Endothelial cell of umbilical vein (primary cell): ENCODE measurements around the gene ULK2. TPM values are rescaled to one million over a fixed set of nuclear protein-coding genes. Genes with fewer than 3 reads are reported as not detected.

Experiments used
- BruUV-seq: library from RNA; stranded (reverse); fragments of 400-500 nt; replicated peaks from 2 replicates; lab custom pipeline; 2021; lab: Mats Ljungman, UMichigan
- CTCF ChIA-PET: fragments of 300-600, 350-600 bp; sonication (Branson Sonifier 250); formaldehyde crosslinking; loops from one replicate; lab custom pipeline; 2021; ENCODE audit warnings: antibody characterized with exemption, inconsistent platforms; lab: Charles Lee
- POLR2A ChIA-PET: fragments of 300-600, 350-600 bp; sonication (Branson Sonifier 250); formaldehyde crosslinking; loops from one replicate; lab custom pipeline; 2021; ENCODE audit warnings: antibody characterized with exemption, inconsistent platforms; lab: Charles Lee
- DNase-seq: peaks from one replicate; pipeline ENCODE4 v3.0.0-alpha.2; 2011; ENCODE audit warnings: low read depth, low spot score
- FAIRE-seq: peaks from 2 replicates; lab custom pipeline; 2011; peaks lifted over from hg19 to GRCh38; lab: Jason Lieb, UNC
- H2AFZ ChIP-seq: 2 replicates; pipeline ENCODE4 v1.6.0; 2012; ENCODE audit warnings: low read depth, low read length, control low read depth, inconsistent platforms
- H3K27ac ChIP-seq: 2 replicates; pipeline ENCODE4 v1.5.1; 2011; ENCODE audit warnings: low read depth, mild to moderate bottlenecking, control low read depth, low read length, moderate library complexity; ENCODE audit not compliant: insufficient read depth
- H3K27me3 ChIP-seq, 2 experiments: 2 replicates each; pipeline versions ENCODE4 v1.6.0 to v1.6.1; 2011; ENCODE audit warnings: low read length in 2 of 2, mixed read lengths in 1 of 2; ENCODE audit not compliant: control insufficient read depth in 2 of 2, insufficient read depth in 2 of 2
- H3K36me3 ChIP-seq, 2 experiments: 2 replicates in 1 of 2; 3 replicates in 1 of 2; pipeline ENCODE4 v1.5.1; 2011; ENCODE audit warnings: low read length in 2 of 2, mild to moderate bottlenecking in 1 of 2, moderate library complexity in 1 of 2; ENCODE audit not compliant: control insufficient read depth in 2 of 2, insufficient read depth in 2 of 2; ENCODE audit errors: extremely low read depth in 1 of 2
- H3K4me1 ChIP-seq: 3 replicates; pipeline ENCODE4 v1.5.1; 2011; ENCODE audit warnings: mild to moderate bottlenecking, low read length; ENCODE audit not compliant: control insufficient read depth, insufficient read depth; ENCODE audit errors: extremely low read depth
- H3K4me2 ChIP-seq: 2 replicates; pipeline ENCODE4 v1.6.1; 2011; ENCODE audit warnings: low read length, control low read depth, mixed read lengths; ENCODE audit not compliant: insufficient read depth
- H3K4me3 ChIP-seq, 3 experiments: fragments of 200-600 bp in 1 of 3; sonication (generic), shearing (Covaris generic) in 1 of 3; replicated peaks in 1 of 3; 2 replicates each; pipeline ENCODE4 v1.5.1; 2011 to 2016; ENCODE audit warnings: control low read depth in 3 of 3, low read length in 3 of 3, mild to moderate bottlenecking in 2 of 3, inconsistent platforms in 1 of 3, low read depth in 1 of 3, moderate library complexity in 1 of 3; ENCODE audit not compliant: insufficient read depth in 1 of 3
- H3K79me2 ChIP-seq: 2 replicates; pipeline ENCODE4 v1.6.0; 2012; ENCODE audit warnings: low read length, inconsistent platforms; ENCODE audit not compliant: control insufficient read depth, insufficient read depth
- H3K9ac ChIP-seq: replicated peaks from 2 replicates; pipeline ENCODE3; 2011; ENCODE audit warnings: low read length, control low read depth; ENCODE audit not compliant: insufficient read depth; ENCODE audit errors: extremely low read depth
- H3K9me1 ChIP-seq: replicated peaks from 3 replicates; pipeline ENCODE4 v1.6.0; 2011; ENCODE audit warnings: mild to moderate bottlenecking, low read length; ENCODE audit not compliant: control insufficient read depth, insufficient read depth; ENCODE audit errors: extremely low read depth
- H3K9me3 ChIP-seq: replicated peaks from 2 replicates; pipeline ENCODE4 v1.5.1; 2012; ENCODE audit warnings: low read length, inconsistent platforms; ENCODE audit not compliant: control insufficient read depth, insufficient read depth
- H4K20me1 ChIP-seq: replicated peaks from 2 replicates; pipeline ENCODE3; 2011; ENCODE audit warnings: mild to moderate bottlenecking, low read length; ENCODE audit not compliant: control insufficient read depth, insufficient read depth; ENCODE audit errors: extremely low read depth
- FOS ChIP-seq: IDR thresholded peaks from 2 replicates; pipeline ENCODE4 v1.6.1; 2011; ENCODE audit warnings: mild to moderate bottlenecking, low read length, moderate library complexity, borderline replicate concordance; ENCODE audit not compliant: insufficient read depth
- GATA2 ChIP-seq: IDR thresholded peaks from 2 replicates; pipeline ENCODE4 v1.7.0; 2011; ENCODE audit warnings: low read depth, mild to moderate bottlenecking, moderate library complexity, mixed read lengths, low read length; ENCODE audit not compliant: insufficient read length, insufficient read depth
- MAX ChIP-seq: IDR thresholded peaks from 2 replicates; pipeline ENCODE4 v1.6.1; 2011; ENCODE audit not compliant: insufficient read depth, insufficient read length
- MYC ChIP-seq: IDR thresholded peaks from one replicate; pipeline ENCODE4 v1.6.1; 2011; ENCODE audit warnings: mild to moderate bottlenecking, low read depth, low read length
- POLR2A ChIP-seq: IDR thresholded peaks from 2 replicates; pipeline ENCODE4 v1.6.1; 2012; ENCODE audit warnings: low read depth, mild to moderate bottlenecking, control low read depth, low read length
- dilution Hi-C: fragments of 300-500 bp; cut with MboI; formaldehyde crosslinking; loops from one replicate; pipeline ENCODE4 v1.15.0; 2019; ENCODE audit warnings: low sequenced_read_pairs; ENCODE audit not compliant: extremely low pct_ligation_motif_present
- intact Hi-C: fragments of 100-400 bp; cut with micrococcal nuclease; formaldehyde crosslinking; loops from one replicate; pipeline ENCODE4 v1.10.0; 2022
- polyA plus RNA-seq, 4 experiments: library from polyadenylated mRNA; depleted of rRNA in 3 of 4; stranded (reverse) in 3 of 4; unstranded in 1 of 4; fragments of >200 nt; gene quantifications; 2 replicates each; pipeline versions ENCODE4 v1.2.1 to v1.2.3, GENCODE V29; 2011 to 2012; ENCODE audit warnings: missing spikeins in 1 of 4
- total RNA-seq: library from RNA; stranded (reverse); gene quantifications from 2 replicates; pipeline ENCODE4 v1.2.3, GENCODE V29; 2021

The ULK2 gene
- total and polyA plus RNA-seq, 2 donors (not counting 3 experiments of a cell fraction or from before 2014, with no cell fraction given) = 19.3 to 26.7 TPM

- Histone ChIP-seq H3K9ac (peak overlapping the region; percentile 52), H3K4me2 (peak overlapping the region; percentile 83), H3K9me1 (no peaks in the 10 kb centered on the region), H3K27me3 (no peaks in the 10 kb centered on the region), H3K9me3 (no peaks in the 10 kb centered on the region), H3K4me3 (peak overlapping the region; percentile 28 to 53 (median 37)), H4K20me1 (no peaks in the 10 kb centered on the region), H2AFZ (peak overlapping the region; percentile 99), H3K4me1 (peaks cover 5% of the 10 kb centered on the region), H3K36me3 (no peaks in the 10 kb centered on the region), H3K27ac (no peak overlapping the region), H3K79me2 (no peaks in the 10 kb centered on the region)
- DNase-seq = no peak
- FAIRE-seq = no peak
- CTCF ChIA-PET = interaction anchor here (0.6 to 4.5 kb wide), 31 partner anchors 10 to 382 kb away, joined by 3 to 100 read pairs (median 4); partner anchors contain the start of genes ALDH3A2, B9D1 and MAPK7
- intact Hi-C loops (loop anchor here (2.0 kb wide), 1 partner anchor 96 kb away; the partner anchor contains the start of gene ALDH3A2), dilution Hi-C loops (no loop called here)
- no peak for TF ChIP-seq MYC
- TF ChIP-seq MAX = no peak
- TF ChIP-seq POLR2A = no peak
- TF ChIP-seq GATA2 = no peak
- POLR2A ChIA-PET = interaction anchor here (1.1 kb wide), 1 partner anchor 18 kb away, joined by 6 read pairs; no protein-coding TSS in a partner anchor
- BruUV-seq = no TSS peak
Observed at GRCh38 chr17:19744492-19744891, 123.2 kb downstream of the ULK2 start.

- no peak overlapping the region for H3K9ac ChIP-seq
- no peak overlapping the region for H2AFZ ChIP-seq
- TF ChIP-seq POLR2A = no peak
- TF ChIP-seq MAX = no peak
- no peak for TF ChIP-seq FOS
- no peak overlapping the region for H3K4me3 ChIP-seq
- H3K27ac ChIP-seq = no peak overlapping the region
- CTCF ChIA-PET = interaction anchor here (1.2 to 4.5 kb wide), 3 partner anchors 20 to 96 kb away, joined by 3 to 100 read pairs (median 29); partner anchors contain the start of gene ALDH3A2
- FAIRE-seq (no peak), DNase-seq (no peak)
- dilution Hi-C loops (no loop called here), intact Hi-C loops (loop anchor here (2.0 kb wide), 1 partner anchor 95 kb away; the partner anchor contains the start of gene ALDH3A2)
- no TSS peak for BruUV-seq
- peaks cover 5% of the 10 kb centered on the region for H3K4me1 ChIP-seq
- H3K36me3 ChIP-seq = no peaks in the 10 kb centered on the region
- H3K4me2 ChIP-seq = no peak overlapping the region
- no peaks in the 10 kb centered on the region for H3K79me2 ChIP-seq
- POLR2A ChIA-PET = no interaction called here
- no peaks in the 10 kb centered on the region for H4K20me1 ChIP-seq
- no peaks in the 10 kb centered on the region for H3K27me3 ChIP-seq
- H3K9me1 ChIP-seq = no peaks in the 10 kb centered on the region
- no peaks in the 10 kb centered on the region for H3K9me3 ChIP-seq
Observed at GRCh38 chr17:19743101-19744100, 124.3 kb downstream of the ULK2 start.
